Heart left ventricle (tissue), 16 donors: Measurements from ENCODE around the gene IRAG1. TPM values are rescaled to one million over a fixed set of nuclear protein-coding genes. Genes with fewer than 3 reads are reported as not detected.
"Not testable (repeated sequence)": the region's sequence is repeated elsewhere in the genome, so short reads cannot be mapped to it uniquely, and the experiment has no call there.

Experiments
- ATAC-seq, 4 donors: fragments of 200-7000 bp; cut with Tn5 transposase; one replicate each; pipeline ENCODE4 v1.9.1; 2020 to 2022; ENCODE audit warnings: moderate library complexity in 4 of 4, mild to moderate bottlenecking in 3 of 4, moderate number of reproducible peaks in 1 of 4
- DNase-seq, 5 donors: peaks; one replicate each; pipeline ENCODE4 v3.0.0-alpha.2; 2020
- H3K27ac ChIP-seq, 12 donors: fragments of 200-600 bp; sonication (generic) in 4 of 12; one replicate each; pipeline versions ENCODE4 v1.5.0 to v1.8.0; 2016 to 2022; ENCODE audit warnings: mild to moderate bottlenecking in 2 of 12
- H3K27me3 ChIP-seq, 9 donors: fragments of 200-600 bp; sonication (generic) in 2 of 9; one replicate each; pipeline versions ENCODE4 v1.5.1 to v1.8.0; 2016 to 2022; ENCODE audit warnings: mild to moderate bottlenecking in 3 of 9
- H3K36me3 ChIP-seq, 9 donors: fragments of 200-600 bp; sonication (generic) in 2 of 9; one replicate each; pipeline versions ENCODE4 v1.5.0 to v1.8.0; 2018 to 2022; ENCODE audit warnings: mild to moderate bottlenecking in 2 of 9
- H3K4me1 ChIP-seq, 12 donors: fragments of 200-600 bp; sonication (generic) in 4 of 12; one replicate each; pipeline versions ENCODE4 v1.5.0 to v1.8.0; 2016 to 2022; ENCODE audit warnings: mild to moderate bottlenecking in 3 of 12
- H3K4me3 ChIP-seq, 12 donors: fragments of 200-600 bp; sonication (generic) in 4 of 12; one replicate each; pipeline versions ENCODE4 v1.5.0 to v1.8.0; 2017 to 2022; ENCODE audit warnings: mild to moderate bottlenecking in 9 of 12, moderate library complexity in 4 of 12
- H3K9me3 ChIP-seq, 12 donors: fragments of 200-600 bp; sonication (generic) in 4 of 12; one replicate each; pipeline versions ENCODE4 v1.5.0 to v1.8.0; 2016 to 2022; ENCODE audit warnings: mild to moderate bottlenecking in 1 of 12
- POLR2A ChIP-seq, 2 donors: fragments of 450-650 bp; IDR thresholded peaks; one replicate each; pipeline ENCODE4 v1.6.1; 2017; ENCODE audit warnings: antibody characterized with exemption in 2 of 2, mild to moderate bottlenecking in 2 of 2, moderate library complexity in 2 of 2
- WGBS, 4 donors: extraction: QIAGEN DNeasy Blood & Tissue Kit in 2 of 4; methylation state at CpG; one replicate each; pipeline versions ENCODE4 v1.1.5 to v1.1.7; 2013 to 2018; 5-methylcytosine and 5-hydroxymethylcytosine counted together
- intact Hi-C, 10 donors: fragments of 100-400 bp; cut with DNase I; formaldehyde crosslinking; loops; one replicate each; pipeline versions ENCODE4 v1.11.1 to v1.14.2; 2022
- polyA plus RNA-seq, 2 donors: library from polyadenylated mRNA; stranded (reverse); fragments of 200-250 nt; gene quantifications; one replicate each; pipeline ENCODE4 v1.2.3, GENCODE V29; 2013
- total RNA-seq, 9 donors: library from RNA; depleted of rRNA in 2 of 9; stranded (reverse); fragments of >200 nt in 2 of 9; fragmentation: NEBNext Ultra II Directional in 3 of 9; extraction: Animal tissue kit (Norgen Biotek cat#: 25700) in 3 of 9; gene quantifications; one replicate each; pipeline versions ENCODE4 v1.1.0 to v1.2.4, GENCODE V29; 2016 to 2023
- TF ChIP-seq, protein P1 (sequence below), 12 donors: fragments of 200-600 bp; sonication (generic) in 4 of 12; IDR thresholded peaks; one replicate each; pipeline versions ENCODE4 v1.5.0 to v1.8.0; 2018 to 2022; ENCODE audit warnings: antibody characterized with exemption in 12 of 12, mild to moderate bottlenecking in 5 of 12
- donor health status: ischemic (EF 13 %, LVEDD 7.1; RV severe dilation, severe dysfunction).
- donor health status: healthy with polysubstance abuse.
- donor health status: DM: no; HTN: yes; CAD: no.
- donor health status: DM: no; HTN: no; CAD: no.
- donor health status: ischemic (EF 25% LVEDD 6.9; RV normal size, moderate dysfunction).
- donor health status: ischemic (EF 25% LVEDD 5.7; RV mildly dilated, moderate dysfunction).
- donor health status: healthy.
- donor health status: DM: yes; HTN: yes; CAD: no.
- donor health status: ischemic (EF 35%, LVEDD 5.7; RV mildly dilated, moderate dysfunction).
- donor health status: nonischemic (EF 11% LVEDD 7.7; RV severe dilation, severe dysfunction).
- donor health status: DM: yes; HTN: yes; CAD: no.
- donor health status: PGD.
- donor health status: ischemic (EF 29% LVEDD 5.4; RV normal size, mild dysfunction).
- donor health status: nonischemic (EF 23%, LVEDD 6.1; RV moderate dilation, normal function).

IRAG1 gene
- total and polyA plus RNA-seq, 11 donors, result 3.0 to 10.6 (median 6.0) TPM

DNA sequence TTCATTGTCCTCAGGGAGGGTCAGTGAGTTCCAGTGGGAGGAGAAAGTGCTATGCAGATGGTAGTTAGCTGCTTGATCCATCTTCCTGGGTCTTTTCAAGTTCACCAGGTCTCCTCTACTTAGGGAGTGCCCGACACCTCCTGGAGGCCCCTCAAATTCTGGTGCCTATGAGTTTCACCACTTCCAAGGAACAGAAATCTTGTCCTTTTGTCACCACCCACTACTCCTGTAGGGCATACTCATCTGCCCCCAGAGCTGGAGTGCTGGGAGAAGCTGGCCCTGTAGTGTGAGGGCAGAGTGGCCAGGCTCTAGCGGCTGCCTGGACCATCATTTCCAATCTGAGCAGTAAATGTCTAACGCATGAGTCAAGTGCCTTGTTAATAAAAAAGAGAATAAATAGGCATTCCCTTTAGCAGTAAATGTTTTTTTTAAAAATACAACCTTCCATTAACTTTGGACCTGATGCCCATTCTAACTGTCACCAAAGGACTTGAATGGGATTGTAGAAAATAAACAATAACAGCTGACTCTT lies 12.5 kb downstream of the IRAG1 start:
- Histone ChIP-seq H3K27ac (peak overlapping the region in 1 of 12 donors; percentile 55), H3K36me3 (no peaks in the 10 kb centered on the region), H3K4me1 (peaks cover 0 to 7% (median 0%) of the 10 kb centered on the region in 12 donors), H3K9me3 (no peaks in the 10 kb centered on the region), H3K27me3 (no peaks in the 10 kb centered on the region), H3K4me3 (no peak overlapping the region)
- ATAC-seq (no peak), DNase-seq (no peak)
- 92 to 98% (median 97%) methylated on average over 3 of the region's 3 CpGs for WGBS, 4 donors
- no peak for TF ChIP-seq POLR2A (IDR thresholded peaks at IDR 0.05)
- TF ChIP-seq, protein P1, sequence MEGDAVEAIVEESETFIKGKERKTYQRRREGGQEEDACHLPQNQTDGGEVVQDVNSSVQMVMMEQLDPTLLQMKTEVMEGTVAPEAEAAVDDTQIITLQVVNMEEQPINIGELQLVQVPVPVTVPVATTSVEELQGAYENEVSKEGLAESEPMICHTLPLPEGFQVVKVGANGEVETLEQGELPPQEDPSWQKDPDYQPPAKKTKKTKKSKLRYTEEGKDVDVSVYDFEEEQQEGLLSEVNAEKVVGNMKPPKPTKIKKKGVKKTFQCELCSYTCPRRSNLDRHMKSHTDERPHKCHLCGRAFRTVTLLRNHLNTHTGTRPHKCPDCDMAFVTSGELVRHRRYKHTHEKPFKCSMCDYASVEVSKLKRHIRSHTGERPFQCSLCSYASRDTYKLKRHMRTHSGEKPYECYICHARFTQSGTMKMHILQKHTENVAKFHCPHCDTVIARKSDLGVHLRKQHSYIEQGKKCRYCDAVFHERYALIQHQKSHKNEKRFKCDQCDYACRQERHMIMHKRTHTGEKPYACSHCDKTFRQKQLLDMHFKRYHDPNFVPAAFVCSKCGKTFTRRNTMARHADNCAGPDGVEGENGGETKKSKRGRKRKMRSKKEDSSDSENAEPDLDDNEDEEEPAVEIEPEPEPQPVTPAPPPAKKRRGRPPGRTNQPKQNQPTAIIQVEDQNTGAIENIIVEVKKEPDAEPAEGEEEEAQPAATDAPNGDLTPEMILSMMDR (IDR thresholded peaks at IDR 0.05), result no peak
- intact Hi-C loops, result no loop called here

DNA sequence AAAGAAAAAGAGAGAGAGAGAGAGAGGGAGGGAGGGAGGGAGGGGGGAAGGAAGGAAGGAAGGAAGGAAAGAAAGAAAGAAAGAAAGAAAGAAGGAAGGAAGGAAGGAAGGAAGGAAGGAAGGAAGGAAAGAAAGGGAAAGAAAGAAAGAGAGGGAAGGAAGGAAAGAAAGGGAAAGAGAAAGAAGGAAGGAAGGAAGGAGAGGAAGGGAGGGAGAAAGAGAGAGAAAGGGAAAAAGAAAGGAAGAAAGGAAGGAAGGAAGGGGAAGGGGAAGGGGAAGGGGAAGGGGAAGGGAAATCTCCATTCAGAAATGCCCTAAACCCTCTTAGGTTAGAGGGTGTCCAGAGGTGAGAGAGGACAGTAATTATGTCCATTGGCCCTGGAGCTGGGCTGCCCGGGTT lies 13.3 kb downstream of the IRAG1 start:
- H3K9me3 ChIP-seq, H3K4me3 ChIP-seq, ATAC-seq, DNase-seq, H3K36me3 ChIP-seq, H3K27me3 ChIP-seq, intact Hi-C loops: not testable (repeated sequence)
- 80 to 97% (median 86%) methylated on average over 1 of the region's 1 CpG for WGBS, 4 donors
- Histone ChIP-seq H3K27ac (peak overlapping the region in 1 of 12 donors; percentile 55), H3K4me1 (peaks cover 0 to 14% (median 7%) of the 10 kb centered on the region in 12 donors)

DNA sequence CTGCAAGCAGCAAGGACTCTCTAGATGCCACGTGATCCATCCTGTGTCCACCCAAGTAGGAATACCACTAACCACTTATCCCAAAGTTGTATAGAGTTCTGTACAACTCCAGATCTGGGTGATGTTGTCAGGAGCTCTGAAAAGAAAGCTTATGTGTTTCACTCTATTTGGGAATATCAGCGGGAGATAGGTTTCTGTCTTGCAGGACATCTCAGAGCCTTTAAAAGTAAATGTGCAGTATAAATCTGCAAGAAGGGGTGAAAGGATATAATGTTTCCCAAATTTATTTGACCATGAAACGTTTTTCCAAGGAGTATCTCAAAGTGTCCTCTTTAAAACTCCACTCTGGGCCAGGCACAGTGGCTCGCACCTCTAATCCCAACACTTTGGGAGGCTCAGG lies 13.9 kb downstream of the IRAG1 start:
- intact Hi-C loops, result no loop called here
- TF ChIP-seq POLR2A (IDR thresholded peaks at IDR 0.05), result no peak
- TF ChIP-seq, protein P1 (IDR thresholded peaks at IDR 0.05), result no peak
- WGBS, 4 donors, result 63 to 71% (median 68%) methylated on average over 4 of the region's 4 CpGs
- H3K4me3 ChIP-seq, result no peak overlapping the region
- H3K4me1 ChIP-seq, result peaks cover 0 to 21% (median 13%) of the 10 kb centered on the region in 12 donors
- no peaks in the 10 kb centered on the region for H3K36me3 ChIP-seq
- ATAC-seq (no peak), DNase-seq (no peak)
- H3K27ac ChIP-seq, result peak overlapping the region in 1 of 12 donors; percentile 55
- H3K27me3 ChIP-seq, result no peaks in the 10 kb centered on the region
- no peaks in the 10 kb centered on the region for H3K9me3 ChIP-seq

DNA sequence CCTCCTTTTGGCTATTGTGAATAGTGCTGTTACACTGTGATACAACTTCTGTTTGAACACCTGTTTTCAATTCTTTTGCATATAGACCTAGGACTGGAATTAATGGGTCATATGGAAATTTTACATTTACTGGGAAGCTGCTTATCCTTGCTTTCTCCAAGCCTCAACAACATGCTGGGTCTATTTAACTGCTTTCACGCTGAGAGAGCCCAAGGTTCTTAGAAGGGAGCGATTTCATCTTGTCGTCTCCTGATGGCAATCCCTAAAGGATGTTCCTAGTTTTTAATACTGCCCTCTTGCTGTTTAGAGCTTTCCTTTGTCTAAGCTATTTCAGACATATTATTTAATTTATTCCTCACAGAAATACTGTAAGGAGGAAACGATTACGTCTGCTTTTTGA lies 15.5 kb downstream of the IRAG1 start:
- 73 to 95% (median 84%) methylated on average over 5 of the region's 5 CpGs for WGBS, 4 donors
- no peak for TF ChIP-seq POLR2A (IDR thresholded peaks at IDR 0.05)
- TF ChIP-seq, protein P1 (IDR thresholded peaks at IDR 0.05), result no peak
- Histone ChIP-seq H3K9me3 (no peaks in the 10 kb centered on the region), H3K27me3 (no peaks in the 10 kb centered on the region), H3K27ac (peak overlapping the region in 1 of 12 donors; percentile 19), H3K36me3 (no peaks in the 10 kb centered on the region), H3K4me3 (no peak overlapping the region), H3K4me1 (peaks cover 0 to 34% (median 21%) of the 10 kb centered on the region in 12 donors)
- ATAC-seq (no peak), DNase-seq (no peak)
- intact Hi-C loops, result no loop called here

DNA sequence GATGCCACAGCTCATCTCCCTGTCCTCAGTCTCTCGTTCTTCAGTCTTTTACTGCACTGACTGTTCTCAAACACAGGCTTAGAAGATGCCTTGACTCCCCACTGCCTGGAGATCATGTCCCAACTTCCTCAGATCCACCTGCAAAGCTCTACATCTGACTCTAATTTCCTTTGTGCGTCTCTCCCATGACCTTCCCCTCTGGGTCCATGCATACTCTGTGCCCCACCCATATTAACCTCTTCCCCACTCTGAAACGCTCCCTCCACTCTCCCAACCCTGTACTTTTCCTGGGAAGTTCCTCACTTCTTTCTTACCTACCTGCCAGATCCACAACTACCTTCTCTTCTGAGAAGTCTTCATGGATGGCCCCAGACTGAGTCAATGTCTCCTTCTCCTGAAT lies 16.6 kb downstream of the IRAG1 start:
- 79 to 82% (median 81%) methylated on average over 3 of the region's 3 CpGs for WGBS, 4 donors
- ATAC-seq (no peak), DNase-seq (no peak)
- intact Hi-C loops, result no loop called here
- TF ChIP-seq, protein P1 (IDR thresholded peaks at IDR 0.05), result no peak
- TF ChIP-seq POLR2A (IDR thresholded peaks at IDR 0.05), result no peak
- no peaks in the 10 kb centered on the region for H3K9me3 ChIP-seq
- H3K27ac ChIP-seq, result peak overlapping the region in 1 of 12 donors; percentile 82
- no peak overlapping the region for H3K4me3 ChIP-seq
- peaks cover 0 to 36% (median 21%) of the 10 kb centered on the region in 12 donors for H3K4me1 ChIP-seq
- H3K27me3 ChIP-seq, result no peaks in the 10 kb centered on the region
- H3K36me3 ChIP-seq, result no peaks in the 10 kb centered on the region
